H1 (cell line): ENCODE data around the gene ZPBP2. TPM values are rescaled to one million over a fixed set of nuclear protein-coding genes. Genes with fewer than 3 reads are reported as not detected.

Experiments
- CTCF ChIA-PET: fragments of 300-600 bp; sonication (Branson Sonifier 250); formaldehyde crosslinking; loops from one replicate; lab custom pipeline; 2021; ENCODE audit not compliant: partially characterized antibody; lab: Charles Lee
- POLR2A ChIA-PET: fragments of 300-600 bp; sonication (Branson Sonifier 250); formaldehyde crosslinking; loops from one replicate; lab custom pipeline; 2021; ENCODE audit warnings: inconsistent platforms; ENCODE audit not compliant: partially characterized antibody; lab: Charles Lee
- DNase-seq, 2 experiments: peaks; one replicate each; pipeline versions ENCODE4 v3.0.0 to v3.0.0-alpha.2; 2010 to 2022; ENCODE audit warnings: low spot score in 2 of 2, low read depth in 1 of 2, mixed read lengths in 1 of 2
- FAIRE-seq: peaks from 2 replicates; lab custom pipeline; 2011; peaks lifted over from hg19 to GRCh38; lab: Jason Lieb, UNC
- H2AFZ ChIP-seq: 2 replicates; pipeline ENCODE4 v1.8.1; 2012; ENCODE audit warnings: low read length, inconsistent platforms
- H2AK5ac ChIP-seq: 2 replicates; pipeline ENCODE4 v1.6.1; 2013; ENCODE audit warnings: low read depth, low read length
- H2BK120ac ChIP-seq: replicated peaks from 2 replicates; pipeline ENCODE3; 2013; ENCODE audit warnings: low read depth, low read length, inconsistent platforms
- H2BK12ac ChIP-seq: 2 replicates; pipeline ENCODE4 v1.6.1; 2013; ENCODE audit warnings: low read depth, low read length
- H2BK15ac ChIP-seq: 2 replicates; pipeline ENCODE4 v1.6.1; 2013; ENCODE audit warnings: low read length
- H2BK20ac ChIP-seq: 2 replicates; pipeline ENCODE4 v1.6.1; 2013; ENCODE audit warnings: low read length
- H2BK5ac ChIP-seq: 2 replicates; pipeline ENCODE4 v1.6.1; 2013; ENCODE audit warnings: low read depth, low read length
- H3K14ac ChIP-seq: 2 replicates; pipeline ENCODE4 v1.6.1; 2013; ENCODE audit warnings: inconsistent platforms; ENCODE audit not compliant: insufficient read length
- H3K18ac ChIP-seq: 2 replicates; pipeline ENCODE4 v1.6.1; 2013; ENCODE audit warnings: low read length; ENCODE audit errors: extremely low read depth
- H3K23ac ChIP-seq: 2 replicates; pipeline ENCODE4 v1.6.1; 2013; ENCODE audit warnings: inconsistent platforms; ENCODE audit not compliant: insufficient read length
- H3K23me2 ChIP-seq: 2 replicates; pipeline ENCODE4 v1.6.1; 2013; ENCODE audit warnings: low read depth, low read length
- H3K27ac ChIP-seq: 2 replicates; pipeline ENCODE4 v1.6.1; 2011; ENCODE audit warnings: low read depth, low read length, inconsistent platforms
- H3K27me3 ChIP-seq, 4 experiments: replicated peaks in 1 of 4; 1 replicate in 1 of 4; 2 replicates in 3 of 4; pipeline versions ENCODE4 v1.6.1 to v1.8.1; 2011 to 2013; ENCODE audit warnings: low read length in 3 of 4, mild to moderate bottlenecking in 3 of 4, inconsistent platforms in 2 of 4, mixed read lengths in 2 of 4, moderate library complexity in 1 of 4; ENCODE audit not compliant: control insufficient read depth in 3 of 4, insufficient read depth in 3 of 4; ENCODE audit errors: extremely low read depth in 1 of 4
- H3K36me3 ChIP-seq, 4 experiments: 2 replicates each; pipeline versions ENCODE4 v1.6.1 to v1.8.1; 2011 to 2013; ENCODE audit warnings: mild to moderate bottlenecking in 4 of 4, low read length in 3 of 4, moderate library complexity in 2 of 4, control low read depth in 1 of 4, inconsistent platforms in 1 of 4; ENCODE audit not compliant: insufficient read depth in 4 of 4, control insufficient read depth in 2 of 4
- H3K4ac ChIP-seq: replicated peaks from 2 replicates; pipeline ENCODE3; 2013; ENCODE audit warnings: low read length, low read depth, mixed read lengths, inconsistent platforms; ENCODE audit not compliant: insufficient read length
- H3K4me1 ChIP-seq, 4 experiments: replicated peaks in 1 of 4; 1 replicate in 1 of 4; 2 replicates in 3 of 4; pipeline versions ENCODE4 v1.6.1 to v1.8.1; 2011 to 2013; ENCODE audit warnings: low read length in 3 of 4, inconsistent platforms in 2 of 4, mixed read lengths in 1 of 4; ENCODE audit not compliant: insufficient read depth in 4 of 4, control insufficient read depth in 3 of 4
- H3K4me2 ChIP-seq, 2 experiments: 2 replicates each; pipeline versions ENCODE4 v1.6.1 to v1.8.1; 2011 to 2013; ENCODE audit warnings: low read depth in 2 of 2, low read length in 2 of 2, control low read depth in 1 of 2, inconsistent platforms in 1 of 2, mild to moderate bottlenecking in 1 of 2; ENCODE audit not compliant: insufficient read depth in 1 of 2
- H3K4me3 ChIP-seq, 4 experiments: fragments of 200-600, 300-600 bp in 1 of 4; sonication (generic), shearing (Covaris generic), sonication (Bioruptor Twin) in 1 of 4; 2 replicates each; pipeline versions ENCODE4 v1.5.1 to v1.8.1; 2011 to 2016; ENCODE audit warnings: low read length in 4 of 4, low read depth in 3 of 4, control low read depth in 2 of 4, inconsistent platforms in 2 of 4, mild to moderate bottlenecking in 2 of 4, mixed read lengths in 1 of 4, moderate library complexity in 1 of 4; ENCODE audit not compliant: insufficient read depth in 2 of 4; ENCODE audit errors: extremely low read depth in 1 of 4
- H3K56ac ChIP-seq: replicated peaks from 2 replicates; pipeline ENCODE3; 2013; ENCODE audit warnings: low read depth, mild to moderate bottlenecking, mixed read lengths, low read length, inconsistent platforms; ENCODE audit not compliant: insufficient read length
- H3K79me1 ChIP-seq: 2 replicates; pipeline ENCODE4 v1.6.1; 2013; ENCODE audit warnings: low read depth, low read length, control low read depth
- H3K79me2 ChIP-seq, 2 experiments: 2 replicates each; pipeline versions ENCODE4 v1.6.1 to v1.8.1; 2012 to 2013; ENCODE audit warnings: low read length in 2 of 2, mild to moderate bottlenecking in 2 of 2, inconsistent platforms in 1 of 2; ENCODE audit not compliant: insufficient read depth in 2 of 2, control insufficient read depth in 1 of 2
- H3K9ac ChIP-seq, 4 experiments: replicated peaks in 1 of 4; 1 replicate in 1 of 4; 2 replicates in 3 of 4; pipeline versions ENCODE4 v1.6.1 to v1.8.1; 2011 to 2013; ENCODE audit warnings: low read depth in 3 of 4, low read length in 3 of 4, control low read depth in 2 of 4, mild to moderate bottlenecking in 2 of 4, moderate library complexity in 2 of 4, inconsistent platforms in 1 of 4; ENCODE audit errors: extremely low read depth in 1 of 4
- H3K9me3 ChIP-seq, 2 experiments: 2 replicates each; pipeline versions ENCODE4 v1.6.1 to v1.8.1; 2012 to 2013; ENCODE audit warnings: mild to moderate bottlenecking in 2 of 2, moderate library complexity in 2 of 2, control low read depth in 1 of 2, inconsistent platforms in 1 of 2, low read depth in 1 of 2, low read length in 1 of 2, mixed read lengths in 1 of 2; ENCODE audit not compliant: insufficient read depth in 2 of 2
- H4K20me1 ChIP-seq, 2 experiments: replicated peaks in 1 of 2; 2 replicates each; pipeline versions ENCODE3 to v1.8.1; 2011 to 2013; ENCODE audit warnings: inconsistent platforms in 2 of 2, low read length in 2 of 2, mild to moderate bottlenecking in 1 of 2; ENCODE audit not compliant: insufficient read depth in 2 of 2, control insufficient read depth in 1 of 2
- H4K5ac ChIP-seq: 2 replicates; pipeline ENCODE4 v1.6.1; 2013; ENCODE audit warnings: low read length, low read depth, mixed read lengths, inconsistent platforms; ENCODE audit not compliant: insufficient read length
- H4K8ac ChIP-seq: 2 replicates; pipeline ENCODE4 v1.8.0; 2013; ENCODE audit warnings: mild to moderate bottlenecking, moderate library complexity, low read length, inconsistent platforms; ENCODE audit not compliant: insufficient read depth; ENCODE audit errors: extremely low read depth
- H4K91ac ChIP-seq: replicated peaks from 2 replicates; pipeline ENCODE3; 2013; ENCODE audit warnings: low read length, mixed read lengths, inconsistent platforms; ENCODE audit not compliant: insufficient read length
- ASH2L ChIP-seq: fragments of 200-600, 300-600 bp; sonication (generic); IDR thresholded peaks from one replicate; pipeline ENCODE4 v1.7.1; 2017; ENCODE audit warnings: low read length
- ATF2 ChIP-seq: IDR thresholded peaks from 2 replicates; pipeline ENCODE4 v1.6.1; 2012; ENCODE audit warnings: low read length, inconsistent platforms
- BCL11A ChIP-seq, 2 experiments: IDR thresholded peaks; one replicate each; pipeline ENCODE4 v1.6.1; 2011; ENCODE audit warnings: low read depth in 2 of 2, low read length in 2 of 2, mild to moderate bottlenecking in 2 of 2
- CREB1 ChIP-seq: IDR thresholded peaks from 2 replicates; pipeline ENCODE4 v1.6.1; 2012; ENCODE audit warnings: inconsistent platforms
- CTCF ChIP-seq, 3 experiments: IDR thresholded peaks; 1 replicate in 2 of 3; 2 replicates in 1 of 3; pipeline versions ENCODE4 v1.5.1 to v1.6.1; 2011; ENCODE audit warnings: low read length in 3 of 3, mild to moderate bottlenecking in 3 of 3, inconsistent platforms in 2 of 3, low read depth in 1 of 3, moderate library complexity in 1 of 3; ENCODE audit not compliant: insufficient read depth in 1 of 3; ENCODE audit errors: control extremely low read depth in 1 of 3
- JUN ChIP-seq: IDR thresholded peaks from 2 replicates; pipeline ENCODE4 v1.6.1; 2011; ENCODE audit warnings: low read depth, mild to moderate bottlenecking, improper control_type of control experiment, low read length
- KDM1A ChIP-seq: fragments of 200-600, 300-600 bp; sonication (generic); IDR thresholded peaks from 2 replicates; pipeline ENCODE4 v1.7.1; 2016; ENCODE audit warnings: mild to moderate bottlenecking, low read length, borderline replicate concordance
- MAFK ChIP-seq: IDR thresholded peaks from 2 replicates; pipeline ENCODE4 v1.6.1; 2012; ENCODE audit warnings: low read depth, mild to moderate bottlenecking, improper control_type of control experiment, low read length
- SP2 ChIP-seq: IDR thresholded peaks from 2 replicates; pipeline ENCODE4 v1.6.1; 2012; ENCODE audit warnings: mild to moderate bottlenecking, low read length, inconsistent platforms
- SUZ12 ChIP-seq: fragments of 200-600 bp; sonication (generic); IDR thresholded peaks from 2 replicates; pipeline ENCODE4 v1.6.1; 2012; ENCODE audit warnings: mild to moderate bottlenecking, inconsistent platforms, low read length, moderate library complexity, mixed read lengths
- WGBS, 2 experiments: shearing (Covaris generic) in 1 of 2; methylation state at CpG; one replicate each; pipeline versions ENCODE4 v1.1.6 to v1.1.7; 2013 to 2015; ENCODE audit warnings: low lambda C conversion rate in 2 of 2, mixed read lengths in 2 of 2, inconsistent platforms in 1 of 2, low coverage in 1 of 2, missing lambda C conversion rate in 1 of 2; ENCODE audit not compliant: insufficient replicate concordance in 2 of 2, insufficient coverage in 1 of 2, insufficient read length in 1 of 2; ENCODE audit errors: extremely low coverage in 1 of 2, missing lambda C conversion rate in 1 of 2; 5-methylcytosine and 5-hydroxymethylcytosine counted together
- polyA plus RNA-seq, 7 experiments: library from polyadenylated mRNA; depleted of rRNA in 3 of 7; stranded (reverse) in 5 of 7; unstranded in 2 of 7; fragments of >200 nt in 5 of 7; fragments of 200-250 nt in 2 of 7; gene quantifications; 1 replicate in 5 of 7; 2 replicates in 1 of 7; 4 replicates in 1 of 7; pipeline versions ENCODE4 v1.2.1 to v1.2.3, GENCODE V29; 2011 to 2013; ENCODE audit warnings: missing spikeins in 2 of 7, mixed read lengths in 2 of 7
- total RNA-seq: library from RNA; stranded (reverse); fragmentation: NEBNext Ultra II Directional; extraction: Animal tissue kit (Norgen Biotek cat#: 25700); gene quantifications from 2 replicates; pipeline ENCODE4 v1.2.1, GENCODE V29; 2021

The ZPBP2 gene
- total and polyA plus RNA-seq, 2 of the 8 experiments (the other 6 are each of a cell fraction or from before 2014, with no cell fraction given): not detected

- Histone ChIP-seq H3K9me3 (peaks cover 3 to 5% of the 10 kb centered on the region in 2 experiments; a peak in 3 of 4 replicates), H2AFZ (no peak overlapping the region), H2BK20ac (no peak overlapping the region), H3K4me1 (no peaks in the 10 kb centered on the region), H3K23ac (no peak overlapping the region), H3K36me3 (no peaks in the 10 kb centered on the region), H3K18ac (no peak overlapping the region), H3K4me3 (no peak overlapping the region), H2BK15ac (no peak overlapping the region), H2BK12ac (no peak overlapping the region), H4K8ac (no peak overlapping the region), H3K27ac (no peak overlapping the region), H3K9ac (no peak overlapping the region), H2BK120ac (no peak overlapping the region), H3K79me2 (no peaks in the 10 kb centered on the region), H3K27me3 (no peaks in the 10 kb centered on the region), H3K4me2 (no peak overlapping the region), H3K79me1 (no peaks in the 10 kb centered on the region), H2AK5ac (no peak overlapping the region), H4K91ac (no peak overlapping the region), H4K20me1 (no peaks in the 10 kb centered on the region), H3K14ac (no peak overlapping the region), H3K56ac (no peak overlapping the region), H2BK5ac (no peak overlapping the region), H3K4ac (no peak overlapping the region), H4K5ac (no peak overlapping the region), H3K23me2 (no peaks in the 10 kb centered on the region)
- ChIA-PET POLR2A (no interaction called here), CTCF (no interaction called here)
- WGBS, 2 experiments: 89% methylated on average over 9 of the region's 9 CpGs; no CpG with 5 or more reads in 1 of the 2 experiments
- FAIRE-seq: no peak
- DNase-seq: no peak
- no peak for TF ChIP-seq ASH2L
- TF ChIP-seq MAFK: no peak
- no peak for TF ChIP-seq KDM1A
- no peak for TF ChIP-seq SP2
- TF ChIP-seq ATF2: no peak
- no peak for TF ChIP-seq CTCF (IDR thresholded peaks at IDR 0.05; ENCODE audit: control extremely low read depth in 1 of 3, insufficient read depth in 1 of 3, low read depth in 1 of 3, low read length in 3 of 3)
- TF ChIP-seq BCL11A (IDR thresholded peaks at IDR 0.05; ENCODE audit: low read depth in 2 of 2, low read length in 2 of 2): no peak
- TF ChIP-seq CREB1: no peak
- no peak for TF ChIP-seq JUN
- TF ChIP-seq SUZ12: no peak
These were observed 49.5 kb upstream of the ZPBP2 start for GRCh38 chr17:39818358-39819000.
